ENCODE data around the gene IKZF3. TPM values are rescaled to one million over a fixed set of nuclear protein-coding genes. Genes with fewer than 3 reads are reported as not detected.

Gene IKZF3
- total and polyA plus RNA-seq, 8 donors, result 0.56 to 5.4 (median 1.1) TPM; not detected in 1

- H3K27ac ChIP-seq, result no peak overlapping the region
- H3K4me1 ChIP-seq, result no peaks in the 10 kb centered on the region
- H3K36me3 ChIP-seq, result no peaks in the 10 kb centered on the region
- no peak for DNase-seq
- H3K27me3 ChIP-seq, result peaks cover 0 to 12% (median 0%) of the 10 kb centered on the region in 3 donors
- TF ChIP-seq EP300 (IDR thresholded peaks at IDR 0.05) (no peak), CTCF (IDR thresholded peaks at IDR 0.05) (no peak), POLR2A (IDR thresholded peaks at IDR 0.05) (no peak), POLR2AphosphoS5 (IDR thresholded peaks at IDR 0.05) (no peak)
- no peak overlapping the region for H3K4me3 ChIP-seq
- H3K9me3 ChIP-seq, result no peaks in the 10 kb centered on the region
- 54 to 78% (median 68%) methylated on average over 6 of the region's 6 CpGs for WGBS, 5 donors
- intact Hi-C loops (cut with DNase I; ENCODE audit: low total_unique reads), result no loop called here
Measured at GRCh38 chr17:39791111-39791992, 72.8 kb downstream of the IKZF3 start.

- Histone ChIP-seq H3K27me3 (peaks cover 0 to 12% (median 0%) of the 10 kb centered on the region in 3 donors), H3K36me3 (no peaks in the 10 kb centered on the region), H3K4me1 (peaks cover 0 to 4% (median under 1%) of the 10 kb centered on the region in 4 donors), H3K9me3 (no peaks in the 10 kb centered on the region), H3K4me3 (no peak overlapping the region), H3K27ac (no peak overlapping the region)
- no peak for DNase-seq
- WGBS, 5 donors, result 79 to 85% (median 84%) methylated on average over 8 of the region's 8 CpGs
- intact Hi-C loops (cut with DNase I; ENCODE audit: low total_unique reads), result no loop called here
- TF ChIP-seq POLR2A (IDR thresholded peaks at IDR 0.05) (no peak), POLR2AphosphoS5 (IDR thresholded peaks at IDR 0.05) (no peak), EP300 (IDR thresholded peaks at IDR 0.05) (no peak), CTCF (IDR thresholded peaks at IDR 0.05) (no peak)
Measured at GRCh38 chr17:39787743-39788484, 76.2 kb downstream of the IKZF3 start.

GRCh38 chr17:39787041-39787440 is 77.1 kb downstream of the IKZF3 start:
- H3K27ac ChIP-seq, result no peak overlapping the region
- peaks cover 0 to 12% (median 0%) of the 10 kb centered on the region in 3 donors for H3K27me3 ChIP-seq
- no peaks in the 10 kb centered on the region for H3K36me3 ChIP-seq
- intact Hi-C loops (cut with DNase I; ENCODE audit: low total_unique reads), result no loop called here
- H3K4me1 ChIP-seq, result peaks cover 3 to 10% (median 8%) of the 10 kb centered on the region in 4 donors
- no peak for DNase-seq
- H3K9me3 ChIP-seq, result no peaks in the 10 kb centered on the region
- H3K4me3 ChIP-seq, result no peak overlapping the region
- TF ChIP-seq POLR2AphosphoS5 (IDR thresholded peaks at IDR 0.05) (no peak), CTCF (IDR thresholded peaks at IDR 0.05) (no peak), EP300 (IDR thresholded peaks at IDR 0.05) (no peak), POLR2A (IDR thresholded peaks at IDR 0.05) (no peak)

- Histone ChIP-seq H3K9me3 (no peaks in the 10 kb centered on the region), H3K4me1 (peaks cover 7 to 22% (median 13%) of the 10 kb centered on the region in 4 donors), H3K27me3 (peaks cover 0 to 10% (median 0%) of the 10 kb centered on the region in 3 donors), H3K4me3 (no peak overlapping the region), H3K27ac (no peak overlapping the region), H3K36me3 (no peaks in the 10 kb centered on the region)
- 88 to 100% (median 94%) methylated on average over 1 of the region's 1 CpG for WGBS, 5 donors
- DNase-seq, result no peak
- intact Hi-C loops (cut with DNase I; ENCODE audit: low total_unique reads), result no loop called here
- no peak for TF ChIP-seq POLR2AphosphoS5 (IDR thresholded peaks at IDR 0.05)
- no peak for TF ChIP-seq POLR2A (IDR thresholded peaks at IDR 0.05)
- no peak for TF ChIP-seq CTCF (IDR thresholded peaks at IDR 0.05)
- no peak for TF ChIP-seq EP300 (IDR thresholded peaks at IDR 0.05)
Measured at GRCh38 chr17:39782980-39783379, 81.1 kb downstream of the IKZF3 start.

All from stomach (tissue), 9 donors.